K562 (cell line): ENCODE data around the gene TELO2. TPM values are rescaled to one million over a fixed set of nuclear protein-coding genes. Genes with fewer than 3 reads are reported as not detected.

Source experiments
- ATAC-seq: fragments of 200-7000 bp; cut with Tn5 transposase; 3 replicates; pipeline ENCODE4 v1.9.1; 2020; ENCODE audit warnings: moderate library complexity
- BruUV-seq: library from RNA; stranded (reverse); fragments of 400-500 nt; replicated peaks from 2 replicates; lab custom pipeline; 2021; lab: Mats Ljungman, UMichigan
- CTCF ChIA-PET: fragments of 300-600 bp; formaldehyde crosslinking; extraction: SDS; loops from one replicate; lab custom pipeline; 2021; ENCODE audit warnings: low intra/inter-chr PET ratio; lab: Yijun Ruan, JAX
- POLR2A ChIA-PET: fragments of 300-600, 350-650 bp; sonication (Branson Sonifier 250); formaldehyde crosslinking; extraction: SDS; loops from one replicate; lab custom pipeline; 2021; ENCODE audit warnings: antibody characterized with exemption, inconsistent platforms; lab: Yijun Ruan, JAX
- DNase-seq, 4 experiments: peaks; one replicate each; pipeline versions ENCODE4 v3.0.0 to v3.0.0-alpha.2; 2011 to 2018; ENCODE audit warnings: low spot score in 3 of 4, mixed read lengths in 3 of 4; ENCODE audit errors: extremely low read depth in 1 of 4
- FAIRE-seq: peaks from 2 replicates; lab custom pipeline; 2011; peaks lifted over from hg19 to GRCh38; lab: Jason Lieb, UNC
- H2AFZ ChIP-seq: 2 replicates; pipeline ENCODE4 v1.6.0; 2011; ENCODE audit warnings: low read depth, low read length, control low read depth, inconsistent platforms
- H3K27ac ChIP-seq: fragments of 200-600 bp; 3 replicates; pipeline ENCODE4 v1.8.0; 2011; ENCODE audit warnings: low read depth, mild to moderate bottlenecking, control low read depth, inconsistent platforms, low read length, moderate library complexity, mixed read lengths; ENCODE audit errors: extremely low read depth
- H3K27me3 ChIP-seq, 2 experiments: fragments of 300-600 bp in 1 of 2; 2 replicates in 1 of 2; 3 replicates in 1 of 2; pipeline versions ENCODE4 v1.6.0 to v1.8.0; 2011; ENCODE audit warnings: inconsistent platforms in 2 of 2, low read length in 2 of 2, mild to moderate bottlenecking in 1 of 2, mixed read lengths in 1 of 2, moderate library complexity in 1 of 2; ENCODE audit not compliant: control insufficient read depth in 2 of 2, insufficient read depth in 2 of 2
- H3K36me3 ChIP-seq: fragments of 300-600 bp; 3 replicates; pipeline ENCODE4 v1.8.0; 2011; ENCODE audit warnings: mild to moderate bottlenecking, low read length, inconsistent platforms; ENCODE audit not compliant: control insufficient read depth, insufficient read depth
- H3K4me1 ChIP-seq, 2 experiments: fragments of 200-600 bp in 1 of 2; replicated peaks in 1 of 2; 2 replicates in 1 of 2; 3 replicates in 1 of 2; pipeline versions ENCODE4 v1.5.1 to v1.8.0; 2011; ENCODE audit warnings: inconsistent platforms in 2 of 2, low read length in 2 of 2, mild to moderate bottlenecking in 1 of 2, mixed read lengths in 1 of 2, moderate library complexity in 1 of 2; ENCODE audit not compliant: control insufficient read depth in 2 of 2, insufficient read depth in 2 of 2
- H3K4me2 ChIP-seq: 2 replicates; pipeline ENCODE4 v1.6.1; 2011; ENCODE audit warnings: low read length, control low read depth, inconsistent platforms, mixed read lengths; ENCODE audit not compliant: insufficient read depth
- H3K4me3 ChIP-seq: fragments of 200-600 bp; sonication (generic), shearing (Covaris generic); 2 replicates; pipeline ENCODE4 v1.5.1; 2016; ENCODE audit warnings: control low read depth, inconsistent platforms
- H3K79me2 ChIP-seq: fragments of 200-600 bp; 3 replicates; pipeline ENCODE4 v1.8.0; 2011; ENCODE audit warnings: low read length, inconsistent platforms; ENCODE audit not compliant: control insufficient read depth, insufficient read depth
- H3K9ac ChIP-seq, 2 experiments: 2 replicates each; pipeline versions ENCODE4 v1.6.0 to v1.6.1; 2011; ENCODE audit warnings: low read depth in 2 of 2, low read length in 2 of 2, control low read depth in 1 of 2, inconsistent platforms in 1 of 2, mild to moderate bottlenecking in 1 of 2, mixed read lengths in 1 of 2; ENCODE audit not compliant: insufficient read depth in 1 of 2
- H3K9me1 ChIP-seq: one replicate; pipeline ENCODE4 v1.6.0; 2011; ENCODE audit warnings: inconsistent platforms, mild to moderate bottlenecking, low read length, moderate library complexity; ENCODE audit not compliant: control insufficient read depth, insufficient read depth
- H3K9me3 ChIP-seq: replicated peaks from 2 replicates; pipeline ENCODE4 v1.5.1; 2011; ENCODE audit warnings: low read depth, low read length, inconsistent platforms; ENCODE audit not compliant: control insufficient read depth, insufficient read depth
- H4K20me1 ChIP-seq: replicated peaks from 2 replicates; pipeline ENCODE4 v1.6.1; 2011; ENCODE audit warnings: low read length, inconsistent platforms, mixed read lengths; ENCODE audit not compliant: control insufficient read depth, insufficient read depth
- KDM1A ChIP-seq, 2 experiments: fragments of 450-650 bp; IDR thresholded peaks; 2 replicates each; pipeline ENCODE4 v1.6.1; 2016; ENCODE audit warnings: mild to moderate bottlenecking in 2 of 2
- KLF6 ChIP-seq: fragments of 250-450 bp; sonication (Bioruptor Pico); IDR thresholded peaks from 2 replicates; pipeline ENCODE4 v1.4.0; 2020; ENCODE audit warnings: mild to moderate bottlenecking, moderate library complexity, borderline replicate concordance
- POLR2G ChIP-seq: fragments of 200-400 bp; formaldehyde crosslinking; IDR thresholded peaks from 2 replicates; pipeline ENCODE4 v1.6.1; 2017; ENCODE audit warnings: low read depth, mild to moderate bottlenecking, antibody characterized with exemption, low read length, moderate library complexity
- RBFOX2 ChIP-seq: fragments of 200-400 bp; formaldehyde crosslinking; IDR thresholded peaks from 2 replicates; pipeline ENCODE4 v1.6.1; 2017; ENCODE audit warnings: low read depth, mild to moderate bottlenecking, low read length, moderate library complexity
- TCF7L2 ChIP-seq: fragments of 150-350 bp; IDR thresholded peaks from 2 replicates; pipeline ENCODE4 v1.6.1; 2016; ENCODE audit warnings: low read depth, mild to moderate bottlenecking, low read length, moderate library complexity
- WGBS: fragments of 100-300 bp; shearing (Covaris generic); methylation state at CpG from one replicate; pipeline ENCODE4 v1.1.6; 2016; ENCODE audit warnings: low coverage, mixed read lengths; ENCODE audit not compliant: insufficient coverage; ENCODE audit errors: missing lambda C conversion rate; 5-methylcytosine and 5-hydroxymethylcytosine counted together
- in situ Hi-C: fragments of 300-500 bp; cut with MboI; formaldehyde crosslinking; loops from 4 replicates; pipeline ENCODE4 v1.15.0; 2018; ENCODE audit warnings: inconsistent platforms, mixed read lengths
- intact Hi-C: fragments of 100-400 bp; cut with micrococcal nuclease; formaldehyde crosslinking; loops from 2 replicates; pipeline ENCODE4 v1.14.2; 2022
- polyA plus RNA-seq, 8 experiments: library from polyadenylated mRNA; depleted of rRNA in 4 of 8; stranded (reverse) in 5 of 8; unstranded in 3 of 8; fragments of >200 nt; fragmentation: Nextera tagmentation in 2 of 8; fragmentation: Illumina TruSeq in 1 of 8; extraction: Ambion mirVana in 2 of 8; extraction: Trizol in 1 of 8; gene quantifications; 2 replicates each; pipeline versions ENCODE4 v1.2.1 to v1.2.3, GENCODE V29; 2011 to 2014; ENCODE audit warnings: inconsistent platforms in 1 of 8, missing spikeins in 1 of 8
- total RNA-seq, 7 experiments: library from RNA; depleted of rRNA in 6 of 7; stranded (reverse); fragments of >200 nt in 6 of 7; fragmentation: Illumina TruSeq in 2 of 7; extraction: Trizol in 2 of 7; gene quantifications; 2 replicates each; pipeline versions ENCODE4 v1.2.1 to v1.2.3, GENCODE V29; 2011 to 2021; ENCODE audit warnings: low replicate concordance in 1 of 7

The TELO2 gene
- total and polyA plus RNA-seq, 9 of the 15 experiments (the other 6 are each of a cell fraction or from before 2014, with no cell fraction given), result 0.51 to 91.8 (median 14.5) TPM

GRCh38 chr16:1496464-1496863 is 3.3 kb downstream of the TELO2 start:
- H3K79me2 ChIP-seq, result peaks cover 32% of the 10 kb centered on the region
- peak overlapping the region in 1 of 2 experiments; percentile 10; a peak in 2 of 4 replicates for H3K9ac ChIP-seq
- ChIA-PET POLR2A (interaction anchor here (0.6 kb wide), 1 partner anchor 468 kb away, joined by 3 read pairs; the partner anchor contains the start of gene RPS2), CTCF (no interaction called here)
- H3K27me3 ChIP-seq, result no peaks in the 10 kb centered on the region
- FAIRE-seq (no peak), DNase-seq (peak in 1 of 4 experiments; percentile 8), ATAC-seq (no peak)
- H3K9me1 ChIP-seq, result no peaks in the 10 kb centered on the region
- in situ Hi-C loops, result no loop called here
- no peak overlapping the region for H3K4me3 ChIP-seq
- no peak overlapping the region for H2AFZ ChIP-seq
- H4K20me1 ChIP-seq, result peaks cover 7% of the 10 kb centered on the region; the same call in 1 of the 2 replicates
- 96% methylated on average over 16 of the region's 25 CpGs for WGBS
- intact Hi-C loops, result no loop called here
- H3K4me2 ChIP-seq, result no peak overlapping the region
- no peak overlapping the region for H3K27ac ChIP-seq
- no TSS peak for BruUV-seq
- no peaks in the 10 kb centered on the region for H3K9me3 ChIP-seq
- peaks cover 16 to 56% of the 10 kb centered on the region in 2 experiments; a peak in 3 of 5 replicates for H3K4me1 ChIP-seq
- peaks cover 72% of the 10 kb centered on the region; the same call in 2 of the 3 replicates for H3K36me3 ChIP-seq
- TF ChIP-seq TCF7L2 (no peak), POLR2G (0 out of 2 replicates have a peak, but pooled peaks have one; percentile 2), KDM1A (IDR thresholded peaks at IDR 0.05) (no peak)

GRCh38 chr16:1497014-1497598 is 3.9 kb downstream of the TELO2 start:
- in situ Hi-C loops, result no loop called here
- POLR2A ChIA-PET, result no interaction called here

More at GRCh38 chr16:1497014-1497598, 3.9 kb downstream of the TELO2 start:
- Histone ChIP-seq H3K36me3 (peaks cover 78% of the 10 kb centered on the region; the same call in 2 of the 3 replicates), H3K27ac (no peak overlapping the region), H3K4me3 (no peak overlapping the region), H3K4me1 (peaks cover 16 to 60% of the 10 kb centered on the region in 2 experiments; a peak in 3 of 5 replicates), H3K9ac (peak overlapping the region in 1 of 2 experiments; percentile 10; a peak in 1 of 4 replicates), H3K27me3 (no peaks in the 10 kb centered on the region), H3K79me2 (peaks cover 32% of the 10 kb centered on the region), H4K20me1 (peaks cover 7% of the 10 kb centered on the region; the same call in 1 of the 2 replicates), H3K4me2 (no peak overlapping the region), H3K9me3 (no peaks in the 10 kb centered on the region), H3K9me1 (no peaks in the 10 kb centered on the region), H2AFZ (no peak overlapping the region)
- CTCF ChIA-PET, result no interaction called here
- 93% methylated on average over 14 of the region's 21 CpGs for WGBS
- FAIRE-seq, result no peak
- intact Hi-C loops, result no loop called here
- DNase-seq, result no peak
- peak; percentile 58 for TF ChIP-seq POLR2G
- peak; percentile 33; the same call in 1 of the 2 replicates for TF ChIP-seq RBFOX2
- no peak for TF ChIP-seq KLF6 (CRISPR knock-in tag)
- BruUV-seq, result no TSS peak
- ATAC-seq, result no peak
